ENCODE data around the gene CRYGS.

- no peak for TF ChIP-seq CTCF (IDR thresholded peaks at IDR 0.05)
- no peak for TF ChIP-seq ZFX (IDR thresholded peaks at IDR 0.05; ENCODE audit: borderline replicate concordance)
Observed at GRCh38 chr3:186520957-186521842, 23.0 kb downstream of the CRYGS start.
